ENCODE data around the gene OR8D2. TPM values are rescaled to one million over a fixed set of nuclear protein-coding genes. Genes with fewer than 3 reads are reported as not detected.

OR8D2 gene
- total RNA-seq, 1 experiment from 2014 or later: not detected

DNA sequence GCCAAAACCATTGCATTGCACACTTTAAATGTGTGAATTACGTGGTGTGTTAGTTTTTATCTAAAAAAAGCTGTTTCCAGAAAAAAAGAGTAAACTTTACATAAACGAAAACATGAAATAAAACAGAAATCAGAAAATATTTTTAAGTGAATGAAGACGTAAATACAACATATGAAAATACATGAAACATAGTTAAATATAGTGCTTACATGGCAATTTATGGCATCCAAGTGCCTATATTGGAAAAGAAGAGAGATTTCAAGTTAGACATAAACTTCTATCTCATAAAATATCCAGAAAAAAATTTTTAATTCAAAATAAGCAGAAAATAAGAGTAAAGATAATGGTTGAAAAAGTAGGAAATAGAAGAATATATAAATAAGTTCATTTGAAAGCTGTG is 11.9 kb upstream of the OR8D2 start:
- ChIA-PET POLR2A (ENCODE audit: unreplicated experiment) (no interaction called here), CTCF (no interaction called here)
- H3K4me2 ChIP-seq (ENCODE audit: low read length): no peak overlapping the region
- no peaks in the 10 kb centered on the region for H3F3A ChIP-seq (ENCODE audit: low read length, unreplicated experiment)
- no peaks in the 10 kb centered on the region for H3K4me1 ChIP-seq (ENCODE audit: insufficient read depth, low read length)
- DNase-seq: no peak
- no peak for ATAC-seq
- peaks cover 65% of the 10 kb centered on the region for H3K27me3 ChIP-seq (ENCODE audit: low read length)
- TF ChIP-seq, protein P1, sequence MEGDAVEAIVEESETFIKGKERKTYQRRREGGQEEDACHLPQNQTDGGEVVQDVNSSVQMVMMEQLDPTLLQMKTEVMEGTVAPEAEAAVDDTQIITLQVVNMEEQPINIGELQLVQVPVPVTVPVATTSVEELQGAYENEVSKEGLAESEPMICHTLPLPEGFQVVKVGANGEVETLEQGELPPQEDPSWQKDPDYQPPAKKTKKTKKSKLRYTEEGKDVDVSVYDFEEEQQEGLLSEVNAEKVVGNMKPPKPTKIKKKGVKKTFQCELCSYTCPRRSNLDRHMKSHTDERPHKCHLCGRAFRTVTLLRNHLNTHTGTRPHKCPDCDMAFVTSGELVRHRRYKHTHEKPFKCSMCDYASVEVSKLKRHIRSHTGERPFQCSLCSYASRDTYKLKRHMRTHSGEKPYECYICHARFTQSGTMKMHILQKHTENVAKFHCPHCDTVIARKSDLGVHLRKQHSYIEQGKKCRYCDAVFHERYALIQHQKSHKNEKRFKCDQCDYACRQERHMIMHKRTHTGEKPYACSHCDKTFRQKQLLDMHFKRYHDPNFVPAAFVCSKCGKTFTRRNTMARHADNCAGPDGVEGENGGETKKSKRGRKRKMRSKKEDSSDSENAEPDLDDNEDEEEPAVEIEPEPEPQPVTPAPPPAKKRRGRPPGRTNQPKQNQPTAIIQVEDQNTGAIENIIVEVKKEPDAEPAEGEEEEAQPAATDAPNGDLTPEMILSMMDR (conservative IDR thresholded peaks at IDR 0.05; ENCODE audit: low read depth, low read length): no peak
- TF ChIP-seq EZH2 (IDR thresholded peaks at IDR 0.05; ENCODE audit: low read length, unreplicated experiment) (no peak), EZH2phosphoT487 (IDR thresholded peaks at IDR 0.05; ENCODE audit: borderline replicate concordance, low read length) (no peak)
- H3K27ac ChIP-seq (ENCODE audit: low read length): no peak overlapping the region
- H4K20me1 ChIP-seq (ENCODE audit: low read length): no peaks in the 10 kb centered on the region
- intact Hi-C loops (cut with micrococcal nuclease): no loop called here
- no peaks in the 10 kb centered on the region for H3K36me3 ChIP-seq (ENCODE audit: low read depth, low read length)
- no peak overlapping the region for H3K4me3 ChIP-seq (ENCODE audit: low read length)
- H3K79me2 ChIP-seq (ENCODE audit: low read length): no peaks in the 10 kb centered on the region
- H3K9ac ChIP-seq (ENCODE audit: low read length): no peak overlapping the region
- no peaks in the 10 kb centered on the region for H3K9me2 ChIP-seq (replicated peaks; ENCODE audit: low read length)
- BruUV-seq (replicated peaks): no TSS peak
- no peaks in the 10 kb centered on the region for H3K9me3 ChIP-seq (ENCODE audit: low read length)
- no peak overlapping the region for H2AFZ ChIP-seq (ENCODE audit: low read length)

DNA sequence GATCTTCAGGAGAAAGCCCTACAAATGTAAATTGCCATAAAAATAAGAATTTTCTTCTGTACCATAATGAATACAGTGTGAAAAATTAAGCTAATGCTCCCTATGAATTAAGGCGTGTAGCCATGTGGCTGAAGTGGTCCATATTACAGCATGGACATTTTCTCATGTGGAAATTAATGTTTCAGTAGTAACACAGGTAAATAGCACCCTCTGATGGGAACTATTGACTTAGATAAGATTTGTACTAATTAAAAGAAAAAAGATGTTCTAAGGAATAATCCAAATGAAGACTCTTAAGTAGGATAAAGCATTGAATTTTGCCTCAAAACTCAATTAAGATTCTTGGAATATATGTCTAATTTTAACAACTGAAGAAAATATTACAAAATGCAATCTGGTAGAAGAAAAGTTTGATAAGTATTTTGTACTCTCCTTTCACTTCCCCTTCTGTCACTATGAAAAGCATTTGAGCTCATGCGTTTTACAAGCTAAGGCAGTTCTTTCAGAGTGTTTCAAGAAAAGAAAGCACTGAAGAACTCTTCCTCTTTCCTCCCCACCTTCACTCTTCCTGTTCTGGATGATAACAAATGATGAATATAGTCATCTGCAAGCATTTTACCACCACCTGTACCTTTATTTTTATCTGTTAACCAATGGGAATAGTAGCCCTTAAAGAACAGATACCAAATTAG is 9.9 kb upstream of the OR8D2 start:
- BruUV-seq (replicated peaks): no TSS peak
- Histone ChIP-seq H3K27me3 (ENCODE audit: low read length) (peaks cover 68% of the 10 kb centered on the region), H3K4me3 (ENCODE audit: low read length) (no peak overlapping the region), H3K36me3 (ENCODE audit: low read depth, low read length) (no peaks in the 10 kb centered on the region), H3F3A (ENCODE audit: low read length, unreplicated experiment) (no peaks in the 10 kb centered on the region), H3K9ac (ENCODE audit: low read length) (no peak overlapping the region), H3K79me2 (ENCODE audit: low read length) (no peaks in the 10 kb centered on the region), H3K4me2 (ENCODE audit: low read length) (no peak overlapping the region), H3K27ac (ENCODE audit: low read length) (no peak overlapping the region), H3K4me1 (ENCODE audit: insufficient read depth, low read length) (no peaks in the 10 kb centered on the region), H3K9me2 (replicated peaks; ENCODE audit: low read length) (no peaks in the 10 kb centered on the region), H3K9me3 (ENCODE audit: low read length) (no peaks in the 10 kb centered on the region), H4K20me1 (ENCODE audit: low read length) (no peaks in the 10 kb centered on the region), H2AFZ (ENCODE audit: low read length) (no peak overlapping the region)
- POLR2A ChIA-PET (ENCODE audit: unreplicated experiment): no interaction called here
- no peak; the same call in 1 of the 2 replicates for ATAC-seq
- CTCF ChIA-PET: no interaction called here
- intact Hi-C loops (cut with micrococcal nuclease): loop anchor here (1.0 kb wide), 2 partner anchors 222 to 259 kb away; no protein-coding TSS in a partner anchor
- TF ChIP-seq, protein P1 (conservative IDR thresholded peaks at IDR 0.05; ENCODE audit: low read depth, low read length): peak; percentile 40; the same call in 1 of the 2 replicates
- TF ChIP-seq EZH2 (IDR thresholded peaks at IDR 0.05; ENCODE audit: low read length, unreplicated experiment) (no peak), EZH2phosphoT487 (IDR thresholded peaks at IDR 0.05; ENCODE audit: borderline replicate concordance, low read length) (no peak)
- peak; percentile 30 for DNase-seq

DNA sequence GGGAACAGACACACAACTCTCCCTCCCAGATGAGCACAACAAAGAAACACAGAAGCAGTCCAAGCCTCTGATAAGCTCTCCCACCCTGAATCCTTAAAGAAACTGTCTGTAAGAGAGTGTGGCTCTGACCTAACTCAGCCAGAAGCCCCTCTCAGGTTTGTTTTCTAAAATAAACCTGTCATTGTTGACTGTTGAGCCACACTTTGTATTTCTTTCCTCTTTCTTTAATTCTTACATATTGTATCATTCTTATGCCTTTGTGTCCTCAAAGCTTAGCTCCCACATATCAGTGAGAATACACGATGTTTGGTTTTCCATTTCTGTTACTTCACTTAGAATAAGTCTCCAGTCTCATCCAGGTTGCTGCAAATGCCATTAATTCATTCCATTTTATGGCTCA is 7.8 kb upstream of the OR8D2 start:
- H3K4me1 ChIP-seq (ENCODE audit: insufficient read depth, low read length): no peaks in the 10 kb centered on the region
- intact Hi-C loops (cut with micrococcal nuclease): no loop called here
- H3K4me3 ChIP-seq (ENCODE audit: low read length): no peak overlapping the region
- H3K27ac ChIP-seq (ENCODE audit: low read length): no peak overlapping the region
- no peaks in the 10 kb centered on the region for H4K20me1 ChIP-seq (ENCODE audit: low read length)
- ATAC-seq: no peak
- ChIA-PET CTCF (no interaction called here), POLR2A (ENCODE audit: unreplicated experiment) (no interaction called here)
- no TSS peak for BruUV-seq (replicated peaks)
- TF ChIP-seq EZH2phosphoT487 (IDR thresholded peaks at IDR 0.05; ENCODE audit: borderline replicate concordance, low read length) (no peak), EZH2 (IDR thresholded peaks at IDR 0.05; ENCODE audit: low read length, unreplicated experiment) (no peak)
- TF ChIP-seq, protein P1 (conservative IDR thresholded peaks at IDR 0.05; ENCODE audit: low read depth, low read length): no peak
- H3K9me2 ChIP-seq (replicated peaks; ENCODE audit: low read length): no peaks in the 10 kb centered on the region
- DNase-seq: no peak
- no peak overlapping the region for H2AFZ ChIP-seq (ENCODE audit: low read length)
- no peaks in the 10 kb centered on the region for H3K79me2 ChIP-seq (ENCODE audit: low read length)
- no peak overlapping the region for H3K4me2 ChIP-seq (ENCODE audit: low read length)
- H3K9ac ChIP-seq (ENCODE audit: low read length): no peak overlapping the region
- H3K9me3 ChIP-seq (ENCODE audit: low read length): no peaks in the 10 kb centered on the region
- no peaks in the 10 kb centered on the region for H3F3A ChIP-seq (ENCODE audit: low read length, unreplicated experiment)
- peaks cover 53% of the 10 kb centered on the region for H3K27me3 ChIP-seq (ENCODE audit: low read length)
- no peaks in the 10 kb centered on the region for H3K36me3 ChIP-seq (ENCODE audit: low read depth, low read length)
